Stimulated activated effector memory CD8-positive, alpha-beta T cell treated with anti-CD3 and anti-CD28 coated beads, Interleukin-12 subunit alpha, Interleukin-12 subunit beta, amount 100 ng/mL, for 72 hours (primary cell): ENCODE measurements around the gene CEACAM7.

ENCODE experiments used
- ATAC-seq: fragments of 150-1000 bp; cut with Tn5 transposase; 2 replicates; pipeline ENCODE4 v1.10.0; 2021
- DNase-seq, 2 donors: peaks; one replicate each; pipeline ENCODE4 v3.0.0; 2021 to 2022; ENCODE audit warnings: low spot score in 2 of 2
- H3K27ac Mint-ChIP-seq: one replicate; pipeline ENCODE4 v1.8.0; 2022; ENCODE audit warnings: mild to moderate bottlenecking, mixed read lengths
- H3K36me3 Mint-ChIP-seq: one replicate; pipeline ENCODE4 v1.8.0; 2022; ENCODE audit warnings: mild to moderate bottlenecking, mixed read lengths
- H3K4me1 Mint-ChIP-seq: one replicate; pipeline ENCODE4 v1.8.0; 2022; ENCODE audit warnings: mixed read lengths
- H3K4me3 Mint-ChIP-seq: one replicate; pipeline ENCODE4 v1.8.0; 2022; ENCODE audit warnings: mild to moderate bottlenecking, mixed read lengths
- H3K9me3 Mint-ChIP-seq: one replicate; pipeline ENCODE4 v1.8.0; 2022; ENCODE audit warnings: mixed read lengths

Gene CEACAM7

DNA sequence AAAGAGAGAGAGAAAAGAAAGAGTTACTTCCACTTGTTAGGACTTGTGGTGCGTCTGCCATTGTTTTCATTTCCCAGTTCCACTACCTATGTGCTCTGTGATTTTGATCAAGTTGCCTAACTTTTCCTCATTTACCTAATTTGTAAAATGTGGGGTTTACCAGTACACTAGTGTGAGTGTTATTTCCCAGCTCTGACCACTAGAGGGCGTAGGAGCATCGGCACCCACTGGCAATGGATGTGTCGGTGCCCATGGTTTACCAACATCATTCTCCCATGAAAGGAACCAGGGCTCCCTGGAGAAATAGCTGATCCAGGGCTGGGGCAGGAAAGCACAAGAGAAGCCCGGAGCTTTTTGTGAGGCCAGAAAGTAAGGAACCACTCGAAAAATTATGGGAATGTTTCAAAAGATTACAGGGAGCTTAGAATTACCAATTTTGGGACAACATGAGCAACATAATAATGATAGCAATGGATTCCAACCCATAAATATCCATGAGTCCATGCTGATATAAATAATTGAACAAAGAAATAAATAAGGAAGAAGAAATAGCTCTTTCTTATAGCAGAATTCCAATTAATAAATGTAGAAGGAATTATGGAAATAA lies 46.1 kb downstream of the CEACAM7 start:
- Mint-ChIP-seq H3K27ac (no peak overlapping the region), H3K4me1 (peaks cover 6% of the 10 kb centered on the region), H3K4me3 (no peak overlapping the region), H3K36me3 (no peaks in the 10 kb centered on the region), H3K9me3 (no peaks in the 10 kb centered on the region)
- ATAC-seq (peak; percentile 82), DNase-seq (peak; percentile 62 to 81)

- Mint-ChIP-seq H3K4me1 (peaks cover 6% of the 10 kb centered on the region), H3K9me3 (no peaks in the 10 kb centered on the region), H3K27ac (no peak overlapping the region), H3K36me3 (no peaks in the 10 kb centered on the region), H3K4me3 (no peak overlapping the region)
- ATAC-seq (no peak), DNase-seq (no peak)
Measured at GRCh38 chr19:41638641-41639081, 49.4 kb downstream of the CEACAM7 start.

GRCh38 chr19:41637484-41637883 lies 50.6 kb downstream of the CEACAM7 start:
- Mint-ChIP-seq H3K27ac (no peak overlapping the region), H3K4me1 (peaks cover 6% of the 10 kb centered on the region), H3K4me3 (no peak overlapping the region), H3K9me3 (no peaks in the 10 kb centered on the region), H3K36me3 (no peaks in the 10 kb centered on the region)
- DNase-seq: no peak
- ATAC-seq: no peak

DNA sequence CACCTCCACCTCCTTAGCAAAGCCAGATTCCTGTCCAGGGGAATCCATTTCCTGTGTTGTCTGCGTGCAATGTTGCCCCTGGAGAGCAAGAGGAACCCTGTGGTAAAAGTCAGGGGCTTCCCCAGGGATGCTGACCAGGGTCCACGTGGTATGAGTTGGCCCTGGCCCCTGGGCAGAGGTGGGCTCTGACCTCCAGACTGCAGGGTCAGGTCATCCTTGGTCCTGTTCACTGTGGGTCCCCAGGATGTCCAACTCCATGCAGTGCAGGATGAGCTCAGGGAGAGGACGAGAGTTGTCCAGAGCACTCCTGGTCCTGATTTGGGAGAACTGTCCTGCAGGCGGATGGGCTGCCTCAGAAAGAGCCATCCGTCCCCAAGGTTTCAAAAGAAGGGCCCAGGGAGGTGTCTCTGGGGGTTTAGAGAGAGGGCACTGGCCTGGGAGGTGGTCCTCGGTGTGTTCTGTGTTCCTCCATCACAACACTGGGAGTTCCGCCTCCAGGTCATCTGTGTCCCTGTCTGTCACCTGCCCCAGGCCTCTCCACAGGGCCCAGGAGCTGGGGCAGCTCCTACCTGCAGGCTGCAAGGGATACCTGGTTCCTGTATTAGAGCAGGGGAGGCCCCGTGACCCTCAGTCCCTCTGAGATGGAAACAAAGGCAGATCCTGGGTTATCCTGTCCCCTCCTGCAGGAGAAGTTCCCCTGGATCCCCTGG lies 59.9 kb downstream of the CEACAM7 start:
- H3K4me3 Mint-ChIP-seq: no peak overlapping the region
- H3K9me3 Mint-ChIP-seq: no peaks in the 10 kb centered on the region
- H3K27ac Mint-ChIP-seq: peak overlapping the region; percentile 23
- no peaks in the 10 kb centered on the region for H3K4me1 Mint-ChIP-seq
- DNase-seq (no peak), ATAC-seq (peak; percentile 28)
- no peaks in the 10 kb centered on the region for H3K36me3 Mint-ChIP-seq

- ATAC-seq (no peak), DNase-seq (no peak)
- Mint-ChIP-seq H3K4me1 (no peaks in the 10 kb centered on the region), H3K4me3 (no peak within 1 kb of the TSS), H3K9me3 (no peaks in the 10 kb centered on the region), H3K27ac (peak within 1 kb of the TSS; percentile 23), H3K36me3 (no peaks in the 10 kb centered on the region)
Measured at GRCh38 chr19:41626877-41627276, 61.2 kb downstream of the CEACAM7 start, which contains the start of gene CEACAM4. Gene CEACAM4, minus strand, starts transcription at chr19:41627074. Its CDS starts 111 bp downstream, at chr19:41626963.

DNA sequence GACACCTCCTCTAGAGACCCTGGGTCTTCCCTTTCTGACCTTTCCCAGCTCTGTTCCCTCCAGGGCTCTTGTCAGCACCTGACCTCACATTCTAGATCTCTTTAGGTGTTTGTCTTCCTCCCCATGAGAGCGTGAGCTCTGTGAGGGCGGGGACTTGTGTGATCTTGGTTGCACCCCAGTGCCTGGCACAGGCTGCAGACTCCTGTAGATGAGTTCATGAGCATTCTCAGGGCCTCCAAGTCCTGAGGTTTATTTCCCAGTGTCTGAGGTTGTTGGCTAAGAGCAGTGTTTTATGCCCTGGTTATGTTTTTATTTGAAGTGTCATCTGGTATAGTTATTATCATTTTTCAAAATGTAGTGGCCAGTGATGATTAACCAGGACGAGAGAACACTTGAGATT lies 61.8 kb downstream of the CEACAM7 start:
- H3K27ac Mint-ChIP-seq: no peak overlapping the region

DNA sequence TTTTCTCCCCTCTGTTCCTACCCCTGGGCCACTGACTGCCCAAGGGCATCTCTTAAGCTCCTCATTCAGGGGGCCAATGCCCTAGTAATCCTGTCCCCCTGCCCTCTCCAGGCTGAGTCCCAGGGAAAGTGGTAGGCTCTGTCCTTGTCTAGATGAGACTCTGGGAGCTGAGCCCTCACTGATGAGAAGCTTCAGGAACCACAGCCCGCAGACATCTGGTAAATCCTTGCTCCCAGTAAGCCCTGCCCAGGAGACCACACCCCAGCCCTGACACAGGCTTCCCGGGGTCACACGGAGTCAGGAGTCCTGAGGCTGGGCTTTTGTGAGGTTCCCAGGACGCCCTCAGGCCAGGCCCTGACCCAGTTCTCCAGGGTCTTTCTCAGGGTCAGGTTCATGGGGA lies 63.1 kb downstream of the CEACAM7 start:
- DNase-seq (no peak), ATAC-seq (no peak)
- Mint-ChIP-seq H3K4me1 (no peaks in the 10 kb centered on the region), H3K36me3 (no peaks in the 10 kb centered on the region), H3K9me3 (no peaks in the 10 kb centered on the region), H3K27ac (no peak overlapping the region), H3K4me3 (no peak overlapping the region)

More for the DNA sequence above, 61.8 kb downstream of the CEACAM7 start:
- Mint-ChIP-seq H3K36me3 (no peaks in the 10 kb centered on the region), H3K4me3 (no peak overlapping the region), H3K4me1 (no peaks in the 10 kb centered on the region), H3K9me3 (no peaks in the 10 kb centered on the region)
- DNase-seq (no peak), ATAC-seq (no peak)

- Mint-ChIP-seq H3K9me3 (no peaks in the 10 kb centered on the region), H3K27ac (no peak overlapping the region), H3K4me3 (no peak overlapping the region), H3K36me3 (no peaks in the 10 kb centered on the region), H3K4me1 (no peaks in the 10 kb centered on the region)
- DNase-seq: no peak
- ATAC-seq: no peak
Measured at GRCh38 chr19:41624515-41624914, 63.6 kb downstream of the CEACAM7 start.

DNA sequence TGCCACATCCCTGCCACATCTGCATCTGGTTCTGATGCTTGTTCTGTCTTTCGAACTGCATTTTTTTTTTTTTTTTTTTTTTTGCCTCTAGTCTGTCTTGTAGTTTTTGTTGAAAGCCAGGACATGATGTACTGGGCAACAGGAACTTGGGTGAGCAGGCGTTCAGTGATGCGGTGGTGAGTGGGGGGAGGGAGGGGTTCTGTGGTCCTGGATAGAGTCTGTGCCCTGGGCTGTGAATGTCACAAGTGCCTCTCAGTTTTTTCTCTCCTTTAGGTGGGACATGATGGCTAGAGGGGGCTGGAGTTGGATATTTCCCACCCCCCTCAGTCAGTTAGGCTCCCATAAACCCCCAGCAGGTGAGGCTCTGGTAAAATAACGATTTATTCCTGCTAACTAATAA lies 64.7 kb downstream of the CEACAM7 start:
- Mint-ChIP-seq H3K4me1 (no peaks in the 10 kb centered on the region), H3K27ac (no peak overlapping the region), H3K9me3 (no peaks in the 10 kb centered on the region), H3K4me3 (no peak overlapping the region), H3K36me3 (no peaks in the 10 kb centered on the region)
- ATAC-seq (no peak), DNase-seq (no peak)
